ENCODE results near the gene TRPT1. TPM values are rescaled to one million over a fixed set of nuclear protein-coding genes. Genes with fewer than 3 reads are reported as not detected.

The TRPT1 gene
- total RNA-seq, 1 donor from 2014 or later: 53.2 TPM

GRCh38 chr11:64224891-64225607 lies 937 bp downstream of the TRPT1 start:
- peak overlapping the region; percentile 95 for H3K27ac ChIP-seq (ENCODE audit: low read depth, low read length)
- peaks cover 8 to 17% (median 14%) of the 10 kb centered on the region in 3 donors for H3K36me3 ChIP-seq (ENCODE audit: control insufficient read depth in 3 of 3, insufficient read depth in 3 of 3, low read length in 3 of 3)
- peak overlapping the region; percentile 90 to 97 (median 95) for H3K4me3 ChIP-seq (ENCODE audit: low read length in 3 of 3)
- H3K9ac ChIP-seq (ENCODE audit: low read depth in 1 of 3, low read length in 3 of 3): peak overlapping the region; percentile 98 to 99 (median 99)
- H3K4me1 ChIP-seq (ENCODE audit: control insufficient read depth in 3 of 3, insufficient read depth in 3 of 3, low read length in 3 of 3): peaks cover 64 to 73% (median 69%) of the 10 kb centered on the region in 3 donors
- H3K9me3 ChIP-seq (ENCODE audit: control insufficient read depth in 3 of 3, low read length in 3 of 3): no peaks in the 10 kb centered on the region
- H3K27me3 ChIP-seq (ENCODE audit: control insufficient read depth in 3 of 3, insufficient read depth in 3 of 3, low read length in 3 of 3): no peaks in the 10 kb centered on the region

GRCh38 chr11:64224151-64224890 lies 1.7 kb downstream of the TRPT1 start:
- peaks cover 8 to 17% (median 15%) of the 10 kb centered on the region in 3 donors for H3K36me3 ChIP-seq (ENCODE audit: control insufficient read depth in 3 of 3, insufficient read depth in 3 of 3, low read length in 3 of 3)
- no peaks in the 10 kb centered on the region for H3K27me3 ChIP-seq (ENCODE audit: control insufficient read depth in 3 of 3, insufficient read depth in 3 of 3, low read length in 3 of 3)
- peak overlapping the region; percentile 33 for H3K27ac ChIP-seq (ENCODE audit: low read depth, low read length)
- H3K4me1 ChIP-seq (ENCODE audit: control insufficient read depth in 3 of 3, insufficient read depth in 3 of 3, low read length in 3 of 3): peaks cover 57 to 67% (median 62%) of the 10 kb centered on the region in 3 donors
- peak overlapping the region in 2 of 3 donors; percentile 95 to 97 for H3K4me3 ChIP-seq (ENCODE audit: low read length in 3 of 3)
- H3K9ac ChIP-seq (ENCODE audit: low read depth in 1 of 3, low read length in 3 of 3): peak overlapping the region; percentile 51 to 99 (median 99)
- H3K9me3 ChIP-seq (ENCODE audit: control insufficient read depth in 3 of 3, low read length in 3 of 3): no peaks in the 10 kb centered on the region

- H3K4me1 ChIP-seq (ENCODE audit: control insufficient read depth in 3 of 3, insufficient read depth in 3 of 3, low read length in 3 of 3): peaks cover 60 to 66% (median 63%) of the 10 kb centered on the region in 3 donors
- H3K36me3 ChIP-seq (ENCODE audit: control insufficient read depth in 3 of 3, insufficient read depth in 3 of 3, low read length in 3 of 3): peaks cover 8 to 17% (median 15%) of the 10 kb centered on the region in 3 donors
- H3K9ac ChIP-seq (ENCODE audit: low read depth in 1 of 3, low read length in 3 of 3): peak overlapping the region; percentile 43 to 68 (median 45)
- peak overlapping the region; percentile 65 for H3K27ac ChIP-seq (ENCODE audit: low read depth, low read length)
- no peaks in the 10 kb centered on the region for H3K9me3 ChIP-seq (ENCODE audit: control insufficient read depth in 3 of 3, low read length in 3 of 3)
- peak overlapping the region in 2 of 3 donors; percentile 13 to 20 for H3K4me3 ChIP-seq (ENCODE audit: low read length in 3 of 3)
- no peaks in the 10 kb centered on the region for H3K27me3 ChIP-seq (ENCODE audit: control insufficient read depth in 3 of 3, insufficient read depth in 3 of 3, low read length in 3 of 3)
These were observed 2.9 kb downstream of the TRPT1 start for GRCh38 chr11:64223001-64223651.

- H3K27ac ChIP-seq (ENCODE audit: low read depth, low read length): peak overlapping the region; percentile 65
These were observed 3.4 kb downstream of the TRPT1 start for GRCh38 chr11:64222651-64223000.

GRCh38 chr11:64220798-64221197 lies 5.2 kb downstream of the TRPT1 start:
- H3K36me3 ChIP-seq (ENCODE audit: control insufficient read depth in 3 of 3, insufficient read depth in 3 of 3, low read length in 3 of 3): peaks cover 8 to 15% (median 15%) of the 10 kb centered on the region in 3 donors
- H3K9ac ChIP-seq (ENCODE audit: low read depth in 1 of 3, low read length in 3 of 3): peak overlapping the region in 2 of 3 donors; percentile 27 to 54
- no peaks in the 10 kb centered on the region for H3K27me3 ChIP-seq (ENCODE audit: control insufficient read depth in 3 of 3, insufficient read depth in 3 of 3, low read length in 3 of 3)
- no peak overlapping the region for H3K27ac ChIP-seq (ENCODE audit: low read depth, low read length)
- H3K4me1 ChIP-seq (ENCODE audit: control insufficient read depth in 3 of 3, insufficient read depth in 3 of 3, low read length in 3 of 3): peaks cover 48% of the 10 kb centered on the region in 3 donors
- H3K4me3 ChIP-seq (ENCODE audit: low read length in 3 of 3): no peak overlapping the region
- no peaks in the 10 kb centered on the region for H3K9me3 ChIP-seq (ENCODE audit: control insufficient read depth in 3 of 3, low read length in 3 of 3)

More at GRCh38 chr11:64222651-64223000, 3.4 kb downstream of the TRPT1 start:
- Histone ChIP-seq H3K27me3 (ENCODE audit: control insufficient read depth in 3 of 3, insufficient read depth in 3 of 3, low read length in 3 of 3) (no peaks in the 10 kb centered on the region), H3K4me3 (ENCODE audit: low read length in 3 of 3) (peak overlapping the region in 2 of 3 donors; percentile 20 to 29), H3K9ac (ENCODE audit: low read depth in 1 of 3, low read length in 3 of 3) (peak overlapping the region in 2 of 3 donors; percentile 6 to 54), H3K36me3 (ENCODE audit: control insufficient read depth in 3 of 3, insufficient read depth in 3 of 3, low read length in 3 of 3) (peaks cover 8 to 17% (median 15%) of the 10 kb centered on the region in 3 donors), H3K9me3 (ENCODE audit: control insufficient read depth in 3 of 3, low read length in 3 of 3) (no peaks in the 10 kb centered on the region), H3K4me1 (ENCODE audit: control insufficient read depth in 3 of 3, insufficient read depth in 3 of 3, low read length in 3 of 3) (peaks cover 59 to 65% (median 62%) of the 10 kb centered on the region in 3 donors)

GRCh38 chr11:64220271-64220670 lies 5.7 kb downstream of the TRPT1 start:
- peaks cover 43 to 44% (median 43%) of the 10 kb centered on the region in 3 donors for H3K4me1 ChIP-seq (ENCODE audit: control insufficient read depth in 3 of 3, insufficient read depth in 3 of 3, low read length in 3 of 3)
- peaks cover 8 to 15% (median 15%) of the 10 kb centered on the region in 3 donors for H3K36me3 ChIP-seq (ENCODE audit: control insufficient read depth in 3 of 3, insufficient read depth in 3 of 3, low read length in 3 of 3)
- no peak overlapping the region for H3K27ac ChIP-seq (ENCODE audit: low read depth, low read length)
- peak overlapping the region in 1 of 3 donors; percentile 54 for H3K9ac ChIP-seq (ENCODE audit: low read depth in 1 of 3, low read length in 3 of 3)
- no peak overlapping the region for H3K4me3 ChIP-seq (ENCODE audit: low read length in 3 of 3)
- H3K9me3 ChIP-seq (ENCODE audit: control insufficient read depth in 3 of 3, low read length in 3 of 3): no peaks in the 10 kb centered on the region
- H3K27me3 ChIP-seq (ENCODE audit: control insufficient read depth in 3 of 3, insufficient read depth in 3 of 3, low read length in 3 of 3): no peaks in the 10 kb centered on the region

- Histone ChIP-seq H3K9me3 (ENCODE audit: control insufficient read depth in 3 of 3, low read length in 3 of 3) (no peaks in the 10 kb centered on the region), H3K4me1 (ENCODE audit: control insufficient read depth in 3 of 3, insufficient read depth in 3 of 3, low read length in 3 of 3) (peaks cover 38 to 39% (median 38%) of the 10 kb centered on the region in 3 donors), H3K4me3 (ENCODE audit: low read length in 3 of 3) (no peak overlapping the region), H3K9ac (ENCODE audit: low read depth in 1 of 3, low read length in 3 of 3) (no peak overlapping the region), H3K27me3 (ENCODE audit: control insufficient read depth in 3 of 3, insufficient read depth in 3 of 3, low read length in 3 of 3) (no peaks in the 10 kb centered on the region), H3K36me3 (ENCODE audit: control insufficient read depth in 3 of 3, insufficient read depth in 3 of 3, low read length in 3 of 3) (peaks cover 8 to 15% (median 13%) of the 10 kb centered on the region in 3 donors), H3K27ac (ENCODE audit: low read depth, low read length) (no peak overlapping the region)
These were observed 6.2 kb downstream of the TRPT1 start for GRCh38 chr11:64219755-64220154.

GRCh38 chr11:64219354-64219684 lies 6.7 kb downstream of the TRPT1 start:
- Histone ChIP-seq H3K36me3 (ENCODE audit: control insufficient read depth in 3 of 3, insufficient read depth in 3 of 3, low read length in 3 of 3) (peaks cover 8 to 13% (median 11%) of the 10 kb centered on the region in 3 donors), H3K4me3 (ENCODE audit: low read length in 3 of 3) (no peak overlapping the region), H3K9ac (ENCODE audit: low read depth in 1 of 3, low read length in 3 of 3) (peak overlapping the region in 1 of 3 donors; percentile 50), H3K9me3 (ENCODE audit: control insufficient read depth in 3 of 3, low read length in 3 of 3) (no peaks in the 10 kb centered on the region), H3K4me1 (ENCODE audit: control insufficient read depth in 3 of 3, insufficient read depth in 3 of 3, low read length in 3 of 3) (peaks cover 34 to 35% (median 34%) of the 10 kb centered on the region in 3 donors), H3K27me3 (ENCODE audit: control insufficient read depth in 3 of 3, insufficient read depth in 3 of 3, low read length in 3 of 3) (no peaks in the 10 kb centered on the region), H3K27ac (ENCODE audit: low read depth, low read length) (no peak overlapping the region)

GRCh38 chr11:64218628-64219353 lies 7.2 kb downstream of the TRPT1 start:
- no peaks in the 10 kb centered on the region for H3K27me3 ChIP-seq (ENCODE audit: control insufficient read depth in 3 of 3, insufficient read depth in 3 of 3, low read length in 3 of 3)
- peaks cover 6 to 8% (median 8%) of the 10 kb centered on the region in 3 donors for H3K36me3 ChIP-seq (ENCODE audit: control insufficient read depth in 3 of 3, insufficient read depth in 3 of 3, low read length in 3 of 3)
- peaks cover 28 to 30% (median 28%) of the 10 kb centered on the region in 3 donors for H3K4me1 ChIP-seq (ENCODE audit: control insufficient read depth in 3 of 3, insufficient read depth in 3 of 3, low read length in 3 of 3)
- peak overlapping the region in 1 of 3 donors; percentile 50 for H3K9ac ChIP-seq (ENCODE audit: low read depth in 1 of 3, low read length in 3 of 3)
- H3K4me3 ChIP-seq (ENCODE audit: low read length in 3 of 3): no peak overlapping the region
- no peaks in the 10 kb centered on the region for H3K9me3 ChIP-seq (ENCODE audit: control insufficient read depth in 3 of 3, low read length in 3 of 3)
- no peak overlapping the region for H3K27ac ChIP-seq (ENCODE audit: low read depth, low read length)

Measured in skeletal muscle tissue (tissue), 4 donors.